Gastrocnemius medialis (tissue), 4 donors: ENCODE results near the gene RGL3. TPM values are rescaled to one million over a fixed set of nuclear protein-coding genes. Genes with fewer than 3 reads are reported as not detected.

Source experiments
- ATAC-seq, 2 donors: fragments of 150-250 bp; one replicate each; pipeline ENCODE4 v1.9.1; 2016
- DNase-seq, 2 donors: peaks; one replicate each; pipeline ENCODE4 v3.0.0-alpha.2; 2019
- H3K27ac ChIP-seq, 4 donors: fragments of 200-600 bp; sonication (generic); 1 replicate in 1 of 4; 2 replicates in 3 of 4; pipeline ENCODE4 v1.5.1; 2016 to 2018; ENCODE audit warnings: mild to moderate bottlenecking in 2 of 4, moderate library complexity in 1 of 4
- H3K27me3 ChIP-seq, 3 donors: fragments of 200-600 bp; sonication (generic) in 2 of 3; 1 replicate in 1 of 3; 2 replicates in 2 of 3; pipeline versions ENCODE4 v1.5.1 to v1.6.0; 2016 to 2019; ENCODE audit warnings: mild to moderate bottlenecking in 1 of 3, moderate library complexity in 1 of 3
- H3K36me3 ChIP-seq, 2 donors: fragments of 200-600 bp; sonication (generic) in 1 of 2; one replicate each; pipeline ENCODE4 v1.5.1; 2017 to 2018
- H3K4me1 ChIP-seq, 2 donors: fragments of 200-600 bp; sonication (generic) in 1 of 2; one replicate each; pipeline ENCODE4 v1.5.1; 2016 to 2017; ENCODE audit warnings: mild to moderate bottlenecking in 2 of 2
- H3K4me3 ChIP-seq, 4 donors: fragments of 200-600 bp; sonication (generic) in 3 of 4; 1 replicate in 1 of 4; 2 replicates in 3 of 4; pipeline ENCODE4 v1.5.1; 2016 to 2019; ENCODE audit warnings: mild to moderate bottlenecking in 2 of 4
- H3K9me3 ChIP-seq, 3 donors: fragments of 200-600 bp; sonication (generic) in 2 of 3; 1 replicate in 1 of 3; 2 replicates in 2 of 3; pipeline ENCODE4 v1.5.1; 2016 to 2019
- CTCF ChIP-seq, 5 experiments: fragments of 450-650 bp in 3 of 5; fragments of 200-600 bp in 2 of 5; sonication (generic) in 2 of 5; IDR thresholded peaks in 4 of 5; conservative IDR thresholded peaks in 1 of 5; 1 replicate in 4 of 5; 2 replicates in 1 of 5; pipeline ENCODE4 v1.5.1; 2016 to 2019; ENCODE audit warnings: antibody characterized with exemption in 5 of 5, mild to moderate bottlenecking in 3 of 5, moderate library complexity in 3 of 5
- POLR2A ChIP-seq, 2 donors: fragments of 450-650 bp; IDR thresholded peaks; one replicate each; pipeline ENCODE4 v1.6.1; 2017; ENCODE audit warnings: antibody characterized with exemption in 2 of 2, mild to moderate bottlenecking in 2 of 2, moderate library complexity in 2 of 2
- in situ Hi-C, 4 donors: fragments of 200-750 bp; cut with MboI; loops; one replicate each; pipeline versions ENCODE4 v1.15.0 to v1.8.0; 2017; ENCODE audit warnings: low sequenced_read_pairs in 4 of 4
- intact Hi-C: fragments of 100-400 bp; cut with DNase I; formaldehyde crosslinking; loops from one replicate; pipeline ENCODE4 v1.15.1; 2023; ENCODE audit warnings: low total_unique reads
- total RNA-seq, 4 donors: library from RNA; depleted of rRNA; stranded (reverse); fragments of >200 nt; gene quantifications; one replicate each; pipeline versions ENCODE4 v1.1.0 to v1.2.3, GENCODE V29; 2016

The RGL3 gene
- total RNA-seq, 4 donors from 2014 or later = 0.33 to 7.0 (median 1.3) TPM

- TF ChIP-seq CTCF (IDR thresholded peaks at IDR 0.05 in 4 of 5, conservative IDR thresholded peaks at IDR 0.05 in 1 of 5) (no peak), POLR2A (IDR thresholded peaks at IDR 0.05) (no peak)
- intact Hi-C loops (no loop called here), in situ Hi-C loops (loop anchor here in 1 of 4 donors (25.0 kb wide), 1 partner anchor 190 kb away; the partner anchor contains the start of genes ACP5 and ZNF627)
- Histone ChIP-seq H3K27me3 (peaks cover 0 to 2% (median 0%) of the 10 kb centered on the region in 3 donors), H3K36me3 (no peaks in the 10 kb centered on the region), H3K9me3 (no peaks in the 10 kb centered on the region), H3K4me3 (no peak overlapping the region), H3K27ac (no peak overlapping the region), H3K4me1 (no peaks in the 10 kb centered on the region)
- no peak for ATAC-seq
- no peak for DNase-seq
Measured at GRCh38 chr19:11397089-11397610, 22.0 kb downstream of the RGL3 start.

DNA sequence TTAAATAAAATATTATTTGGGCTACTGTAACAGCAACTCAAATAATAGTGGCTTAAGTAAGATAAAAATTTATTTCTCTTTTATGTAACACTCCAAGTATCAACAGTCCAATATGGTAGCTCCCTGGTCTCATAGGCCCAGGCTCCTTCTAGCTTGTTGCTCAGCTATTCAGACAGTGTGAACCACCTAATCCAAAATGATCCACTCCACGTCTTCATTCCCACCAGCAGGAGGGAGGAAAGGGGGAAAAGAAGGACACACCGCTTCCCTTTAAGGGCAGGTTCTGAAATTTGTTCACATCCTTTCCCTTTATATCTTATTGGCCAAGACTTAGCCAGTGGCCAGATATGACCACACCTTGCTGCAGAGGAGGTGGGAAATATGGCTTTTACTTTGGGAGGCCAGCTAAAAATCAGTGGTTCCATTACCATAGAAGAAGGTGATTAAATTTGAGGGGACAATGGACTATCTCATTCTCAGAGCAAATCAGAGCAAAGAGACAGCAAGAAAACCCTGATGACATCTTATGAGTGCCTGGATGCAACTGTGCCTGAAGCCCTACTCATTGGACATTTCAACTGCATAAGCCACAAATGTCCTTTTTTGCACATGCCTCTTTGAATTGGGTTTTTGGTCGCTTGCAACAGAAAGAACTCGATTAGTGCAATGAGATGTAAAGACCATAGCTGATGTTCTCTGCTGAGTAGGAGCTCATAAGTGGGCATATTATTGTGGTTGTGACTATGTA, 28.0 kb downstream of the RGL3 start:
- H3K4me3 ChIP-seq = no peak overlapping the region
- H3K4me1 ChIP-seq = no peaks in the 10 kb centered on the region
- H3K27me3 ChIP-seq = peaks cover 0 to 2% (median 0%) of the 10 kb centered on the region in 3 donors
- DNase-seq (no peak), ATAC-seq (no peak)
- peaks cover 0 to 9% (median 0%) of the 10 kb centered on the region in 3 donors for H3K9me3 ChIP-seq
- no peaks in the 10 kb centered on the region for H3K36me3 ChIP-seq
- no peak for TF ChIP-seq POLR2A (IDR thresholded peaks at IDR 0.05)
- TF ChIP-seq CTCF (IDR thresholded peaks at IDR 0.05 in 4 of 5, conservative IDR thresholded peaks at IDR 0.05 in 1 of 5) = no peak
- intact Hi-C loops (no loop called here), in situ Hi-C loops (loop anchor here in 1 of 4 donors (25.0 kb wide), 1 partner anchor 196 kb away; the partner anchor contains the start of genes ACP5 and ZNF627)
- H3K27ac ChIP-seq = no peak overlapping the region

DNA sequence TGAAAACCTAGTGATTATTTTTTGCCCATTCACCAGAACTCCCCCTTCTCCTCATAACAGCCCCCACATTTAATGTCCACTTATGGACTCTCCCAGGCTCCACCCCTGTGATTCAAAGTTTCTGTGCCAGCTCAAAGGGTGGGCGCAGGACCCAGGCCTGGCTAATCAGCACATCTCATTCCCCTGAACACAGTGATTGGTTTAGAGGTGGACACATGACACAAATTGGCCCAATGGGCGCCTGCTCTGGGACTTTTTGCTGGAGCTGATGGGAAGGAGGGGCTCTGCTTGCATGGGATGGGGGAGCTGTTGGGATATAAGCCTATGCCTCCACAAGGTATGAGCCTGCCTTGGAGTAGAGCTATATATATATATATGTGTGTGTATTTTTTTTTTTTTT, 28.8 kb downstream of the RGL3 start:
- no peak for ATAC-seq
- no peaks in the 10 kb centered on the region for H3K36me3 ChIP-seq
- no peak for TF ChIP-seq CTCF (IDR thresholded peaks at IDR 0.05 in 4 of 5, conservative IDR thresholded peaks at IDR 0.05 in 1 of 5)
- no peak for TF ChIP-seq POLR2A (IDR thresholded peaks at IDR 0.05)
- no peak overlapping the region for H3K4me3 ChIP-seq
- in situ Hi-C loops (loop anchor here in 1 of 4 donors (25.0 kb wide), 1 partner anchor 197 kb away; the partner anchor contains the start of genes ACP5 and ZNF627), intact Hi-C loops (no loop called here)
- H3K4me1 ChIP-seq = no peaks in the 10 kb centered on the region
- peaks cover 0 to 2% (median 0%) of the 10 kb centered on the region in 3 donors for H3K27me3 ChIP-seq
- H3K9me3 ChIP-seq = peaks cover 0 to 9% (median 0%) of the 10 kb centered on the region in 3 donors
- no peak overlapping the region for H3K27ac ChIP-seq
- DNase-seq = no peak

- intact Hi-C loops (no loop called here), in situ Hi-C loops (loop anchor here in 1 of 4 donors (25.0 kb wide), 1 partner anchor 200 kb away; the partner anchor contains the start of genes ACP5 and ZNF627)
- DNase-seq (no peak), ATAC-seq (no peak)
- Histone ChIP-seq H3K9me3 (peaks cover 0 to 9% (median 0%) of the 10 kb centered on the region in 3 donors), H3K4me1 (no peaks in the 10 kb centered on the region), H3K27ac (no peak overlapping the region), H3K27me3 (peaks cover 17 to 20% (median 19%) of the 10 kb centered on the region in 3 donors), H3K36me3 (no peaks in the 10 kb centered on the region), H3K4me3 (no peak overlapping the region)
- TF ChIP-seq CTCF (IDR thresholded peaks at IDR 0.05 in 4 of 5, conservative IDR thresholded peaks at IDR 0.05 in 1 of 5) = no peak
- TF ChIP-seq POLR2A (IDR thresholded peaks at IDR 0.05) = no peak
Measured at GRCh38 chr19:11387162-11388034, 31.7 kb downstream of the RGL3 start.
